ENCODE results near the gene ITGA3.

ITGA3 gene

DNA sequence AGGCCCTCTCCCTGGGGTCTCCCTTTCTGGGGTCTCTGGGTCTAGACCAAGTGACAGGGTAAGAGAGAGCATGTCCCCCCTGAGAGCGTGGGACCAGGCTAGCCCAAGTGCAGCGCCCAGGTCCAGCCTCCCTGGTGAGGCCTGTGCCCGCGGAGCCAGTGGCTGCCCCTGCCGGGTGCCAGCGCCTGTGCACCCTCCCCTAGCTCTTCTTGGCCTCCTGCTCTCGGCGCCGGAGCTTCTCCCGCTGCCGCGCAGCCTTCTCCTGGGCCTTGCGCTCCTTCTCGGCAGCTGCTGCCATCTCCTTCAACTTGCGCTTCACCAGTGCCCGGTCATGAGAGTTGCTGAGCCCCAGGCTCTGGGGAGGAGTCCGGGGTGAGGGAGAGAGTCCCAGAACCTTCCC lies 56.8 kb downstream of the ITGA3 start:
- no peak for DNase-seq

DNA sequence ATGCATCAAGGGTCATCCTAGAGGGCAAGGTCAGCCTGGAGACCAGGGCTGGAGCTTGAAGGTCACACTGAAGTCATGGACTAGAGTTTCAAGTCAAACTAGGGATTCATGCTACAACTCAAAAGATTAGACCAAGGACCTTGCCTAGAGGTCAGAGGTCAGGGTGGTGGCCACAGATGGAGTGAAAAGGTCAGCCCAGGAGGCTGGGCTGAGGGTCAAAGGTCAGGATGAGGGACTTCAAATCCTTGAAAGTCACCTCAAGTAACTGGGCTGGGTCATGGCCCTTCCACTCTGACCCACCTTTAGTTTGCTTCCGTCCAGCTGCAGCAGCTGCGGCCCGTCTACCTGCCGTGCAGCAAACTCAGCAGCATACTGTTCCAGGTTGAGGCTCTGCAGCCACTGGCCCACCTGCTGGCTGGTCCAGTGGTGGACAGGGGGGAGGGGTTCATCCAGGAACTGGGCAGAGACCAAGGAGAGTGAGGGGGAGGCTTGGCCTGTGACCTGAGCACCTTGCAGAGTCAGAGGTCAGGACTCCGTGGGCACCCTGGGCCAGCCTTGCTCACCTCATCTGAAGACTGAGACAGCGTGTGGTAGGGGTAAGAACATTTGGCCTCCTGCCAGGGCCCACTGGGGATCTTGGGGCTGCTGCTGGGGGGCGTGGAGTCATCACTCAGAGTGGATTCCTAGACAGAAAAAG lies 57.9 kb downstream of the ITGA3 start:
- DNase-seq, result no peak

DNA sequence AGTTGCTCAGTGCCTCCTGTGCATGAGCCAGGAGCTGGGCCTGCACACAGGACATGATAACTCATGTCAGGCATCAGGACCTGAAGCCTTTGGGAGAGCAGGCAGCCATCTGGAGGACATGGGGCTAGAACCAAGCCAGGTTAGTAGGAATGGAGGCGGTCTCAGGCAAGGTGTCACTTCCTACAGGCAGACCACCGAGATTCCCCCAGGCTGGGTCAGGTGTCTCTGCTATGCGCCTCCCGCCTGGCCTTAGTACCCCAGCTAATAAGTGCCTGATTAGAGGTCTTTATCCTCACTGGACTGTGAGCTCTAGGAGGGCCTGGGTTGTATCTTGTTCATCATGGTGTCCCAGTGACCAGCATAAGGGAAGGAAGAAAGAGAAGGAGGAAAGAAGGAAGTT lies 58.5 kb downstream of the ITGA3 start:
- no peak for DNase-seq

DNA sequence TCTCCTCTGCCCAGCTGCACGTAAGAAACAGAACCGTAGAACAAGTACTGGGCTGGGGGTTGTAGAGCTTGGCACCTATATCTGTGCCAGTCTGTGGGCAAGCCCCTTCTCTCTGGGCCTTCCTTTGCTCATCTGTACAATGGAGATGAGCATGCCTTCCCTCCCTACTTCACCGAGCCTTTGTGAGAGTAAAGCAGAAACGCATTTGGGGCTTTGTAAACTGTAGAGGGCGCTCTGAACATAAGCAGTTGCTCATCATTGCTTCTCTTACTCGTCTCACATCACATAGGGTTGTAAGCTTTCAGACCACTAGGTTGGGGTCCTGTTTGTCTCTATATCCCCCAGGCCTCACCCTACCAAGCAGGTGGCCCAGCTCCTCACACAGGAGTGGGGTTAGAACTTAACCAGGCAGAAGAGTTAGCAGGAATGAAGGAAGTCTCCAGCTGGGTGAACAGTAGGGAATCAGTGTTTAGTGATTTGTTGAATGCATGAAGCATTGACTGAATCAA lies 59.0 kb downstream of the ITGA3 start:
- no peak for DNase-seq

DNA sequence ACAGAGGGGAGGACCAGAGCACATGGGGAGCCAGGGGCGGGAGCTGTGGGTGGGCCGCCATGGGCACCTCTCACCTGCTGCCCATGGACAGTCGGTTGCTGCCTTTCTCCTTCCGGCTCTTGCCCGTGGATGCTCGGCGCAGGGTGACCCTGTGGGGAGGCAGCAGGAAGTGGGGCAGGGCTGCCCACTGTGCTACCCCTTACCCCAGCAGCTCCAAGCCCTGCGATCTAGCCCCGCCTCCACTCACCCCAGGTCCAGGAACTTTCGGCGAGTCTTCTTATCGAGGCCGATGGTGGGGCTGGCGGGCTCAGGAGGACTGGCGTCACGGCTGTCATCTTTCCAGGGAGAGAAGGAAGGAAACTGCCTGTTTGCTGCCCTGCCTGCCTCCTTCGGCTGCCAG lies 59.8 kb downstream of the ITGA3 start:
- no peak for DNase-seq

DNA sequence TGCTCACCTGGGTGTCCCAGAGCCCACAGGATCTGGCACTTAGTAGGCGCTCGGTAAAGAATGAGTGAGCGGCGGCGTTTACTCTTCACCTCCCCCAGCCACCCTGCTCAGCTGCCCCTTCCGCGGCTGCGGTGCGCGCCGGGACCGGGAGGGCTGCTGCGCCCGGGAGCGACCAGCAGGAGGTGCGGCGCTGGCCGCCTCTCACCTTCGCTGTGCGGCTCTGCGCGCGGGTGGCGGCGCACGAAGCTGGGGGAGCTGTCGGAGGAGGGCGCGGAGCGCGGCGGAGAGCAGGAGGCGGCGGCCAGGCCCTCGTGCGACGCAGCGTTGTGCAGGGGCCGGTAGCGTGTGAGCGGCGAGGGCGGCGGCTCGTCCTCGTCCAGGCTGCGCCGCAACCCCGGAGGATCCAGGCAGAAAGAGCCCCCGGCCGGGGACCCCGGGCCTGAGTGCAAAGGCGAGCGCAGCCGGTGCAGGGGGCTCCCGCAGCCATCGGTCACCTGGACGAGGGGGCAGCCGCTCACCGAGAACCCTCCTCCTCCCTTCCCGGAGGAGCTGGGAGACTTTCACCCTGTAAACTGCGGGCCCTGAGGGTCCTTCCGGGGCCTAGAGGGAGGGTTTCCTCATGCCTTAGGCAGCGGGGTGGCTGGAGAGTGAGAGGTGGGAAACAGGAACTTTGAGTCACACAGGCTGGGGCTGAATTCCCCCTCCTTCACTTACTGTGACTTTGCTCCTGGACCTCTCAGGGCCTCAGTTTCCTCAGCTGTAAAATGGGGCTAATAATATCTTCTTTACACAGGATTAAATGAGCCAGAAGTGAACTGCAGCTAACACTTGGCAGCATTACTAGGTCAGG lies 61.5 kb downstream of the ITGA3 start:
- peak; percentile 83 for DNase-seq

DNA sequence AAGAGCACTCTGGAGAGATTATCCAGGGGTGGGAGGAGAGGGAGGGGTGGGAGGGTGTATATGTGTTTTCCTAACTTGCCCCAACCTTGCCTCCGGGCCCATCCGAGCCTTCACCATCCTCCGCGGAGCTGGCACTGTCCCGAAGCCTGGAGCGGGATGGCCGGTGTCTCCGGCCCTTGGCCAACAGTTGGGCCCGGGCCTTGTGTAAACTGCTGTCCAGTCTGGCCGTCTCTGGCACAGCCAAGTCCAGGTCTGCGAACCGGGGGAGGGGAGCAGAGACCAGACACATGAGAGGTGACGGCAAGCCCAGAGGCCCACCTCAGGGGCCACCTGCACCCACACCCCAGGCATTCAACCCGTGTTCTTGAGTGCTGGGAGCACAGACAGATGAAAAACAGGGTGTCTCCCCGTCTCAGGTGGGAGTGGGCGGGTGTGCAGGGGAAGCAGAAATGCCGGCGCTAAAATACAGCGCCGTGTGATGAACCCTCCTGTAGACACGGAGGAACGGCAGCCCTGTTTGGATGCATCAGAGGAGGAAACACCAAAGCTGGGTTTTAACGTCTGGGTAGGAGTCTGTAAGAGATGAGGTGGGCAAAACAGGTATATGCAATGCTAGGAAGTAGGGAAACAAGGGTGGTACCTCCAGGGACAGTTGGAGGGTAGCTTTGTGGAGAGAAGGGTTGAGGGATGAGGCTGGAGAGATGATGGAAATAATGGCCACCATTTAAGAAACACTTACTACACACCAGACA lies 62.3 kb downstream of the ITGA3 start:
- DNase-seq, result no peak

DNA sequence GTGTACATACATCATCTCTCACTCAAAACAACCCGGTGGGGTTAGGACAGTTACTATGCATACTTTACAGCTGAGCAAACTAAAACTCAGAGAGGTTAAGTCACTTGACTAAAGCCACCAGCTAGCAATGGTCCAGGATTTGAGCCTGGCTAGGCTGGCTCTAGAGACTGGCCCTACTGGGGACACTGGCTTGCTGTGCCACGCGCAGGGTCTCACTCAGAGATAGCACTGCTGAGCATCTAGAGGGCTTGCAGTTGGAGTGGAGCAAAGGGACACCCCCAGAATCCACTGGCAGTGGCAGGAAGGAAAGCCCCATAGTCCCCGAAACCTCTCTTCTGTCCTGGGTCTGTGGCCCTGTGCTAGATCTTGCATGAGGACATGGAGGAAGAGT lies 62.9 kb downstream of the ITGA3 start:
- no peak for DNase-seq

DNA sequence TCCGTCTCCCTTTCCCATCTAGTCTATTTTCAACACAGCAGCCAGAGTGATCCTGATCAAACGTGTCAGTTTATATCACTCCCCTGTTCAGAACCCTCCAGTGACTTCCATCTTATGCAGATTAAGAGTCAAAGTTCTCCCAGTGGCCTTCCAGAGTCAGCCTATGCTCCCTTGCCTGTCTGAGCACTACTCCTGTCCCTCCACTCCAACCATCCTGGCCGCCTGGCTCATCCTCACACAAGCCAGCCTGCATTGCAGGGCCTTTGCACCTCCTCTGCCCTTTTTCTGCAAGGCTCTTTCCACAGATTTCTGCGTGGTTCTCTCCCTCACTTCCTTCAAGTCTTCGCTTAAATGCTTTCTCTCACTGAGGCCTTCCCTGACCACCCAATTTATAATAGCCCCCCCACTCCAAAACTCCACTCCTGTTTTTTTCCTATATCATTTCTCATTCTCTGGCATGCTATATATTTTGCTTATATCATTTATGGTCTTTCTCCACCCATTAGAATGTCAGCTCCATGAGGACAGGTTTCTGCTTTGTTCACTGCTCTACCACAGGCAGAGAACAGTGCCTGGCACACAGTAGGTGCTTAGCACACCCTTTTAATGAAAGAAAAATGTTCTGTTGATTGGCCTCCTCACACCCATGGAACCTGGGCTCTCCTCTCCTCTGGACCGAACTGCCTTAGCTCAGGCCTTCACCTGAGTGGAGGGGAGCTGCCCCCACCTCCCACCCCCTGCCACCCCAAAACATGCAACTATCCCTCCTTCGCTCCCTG lies 64.8 kb downstream of the ITGA3 start:
- no peak for DNase-seq

DNA sequence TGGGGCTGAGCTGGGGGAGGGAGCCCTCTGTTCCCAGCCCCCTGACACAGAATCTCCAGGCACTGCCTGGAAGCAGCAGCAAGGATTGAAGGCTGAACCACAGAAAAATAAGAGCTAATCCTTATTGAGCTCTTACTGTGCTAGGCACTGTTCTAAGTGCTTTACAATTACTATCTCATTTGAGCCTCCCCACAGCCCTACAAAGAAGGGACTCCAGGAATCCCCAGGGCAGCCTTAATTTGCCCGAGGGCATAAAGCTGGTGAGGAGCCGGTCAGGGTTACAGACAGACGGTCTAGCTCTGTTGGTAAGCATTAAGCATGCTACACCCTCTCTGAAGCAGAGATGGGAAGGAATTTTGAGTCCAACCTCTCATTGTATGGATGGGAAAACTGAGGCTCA lies 67.0 kb downstream of the ITGA3 start:
- DNase-seq, result no peak

DNA sequence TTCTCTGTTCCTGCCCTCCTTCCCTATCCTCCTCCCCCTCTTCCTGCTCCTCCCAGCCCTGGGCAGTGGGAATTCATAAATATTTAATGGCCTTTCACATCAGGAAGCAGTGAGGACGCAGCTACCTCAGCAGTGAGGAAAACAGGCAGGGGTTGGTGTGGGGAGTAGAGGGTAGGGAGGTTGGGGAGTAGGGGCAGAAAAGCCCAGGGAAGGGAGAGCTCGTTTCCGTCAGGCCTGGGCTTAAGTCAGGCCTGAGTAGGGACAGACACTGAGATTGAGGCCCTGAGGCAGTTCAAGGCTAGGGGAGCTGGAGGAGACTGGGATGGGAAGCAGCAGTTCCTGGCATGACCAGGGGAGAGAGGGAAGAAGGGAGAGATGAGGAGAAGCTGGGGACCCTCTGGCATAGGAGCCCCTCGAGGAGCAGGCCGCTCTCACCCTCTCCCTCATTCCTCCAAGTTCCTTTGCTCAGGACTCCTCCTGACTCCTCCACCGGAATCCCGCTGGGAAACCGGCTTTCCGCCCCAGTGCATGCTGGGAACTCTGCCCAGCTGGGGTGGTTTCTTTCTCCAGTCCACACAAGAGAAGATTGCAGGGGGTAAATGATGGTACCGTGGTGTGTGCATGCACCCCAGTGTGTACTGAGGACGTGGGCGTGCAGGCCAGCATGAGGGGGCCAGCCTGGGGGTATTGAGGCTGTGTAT lies 67.9 kb downstream of the ITGA3 start:
- DNase-seq, result no peak

DNA sequence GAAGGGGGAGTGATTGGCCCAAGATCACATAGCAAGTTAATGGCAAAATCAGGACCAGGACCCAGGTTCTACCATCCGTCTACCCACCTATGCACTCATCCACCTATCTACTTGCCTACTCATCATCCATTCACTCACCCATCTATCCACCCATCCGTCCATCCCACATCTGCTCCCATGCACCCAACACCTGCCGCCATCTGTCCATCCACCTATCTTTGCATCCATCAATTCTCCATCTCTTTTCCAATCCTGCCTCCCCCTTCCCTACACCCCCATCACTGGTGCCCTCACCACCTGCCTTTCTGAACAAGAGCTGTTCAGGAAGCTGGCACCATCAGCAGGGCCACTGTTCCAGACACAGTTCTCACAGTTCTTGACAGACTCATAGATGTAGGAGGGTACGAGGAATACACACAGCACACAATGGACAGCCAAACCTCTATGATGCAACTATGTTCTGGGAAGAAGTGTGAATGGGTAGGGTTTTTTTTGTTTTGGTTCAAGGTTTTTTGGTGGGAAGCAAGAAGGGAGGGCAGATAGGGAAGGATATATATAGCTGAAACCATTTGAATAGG lies 69.6 kb downstream of the ITGA3 start:
- no peak for DNase-seq

DNA sequence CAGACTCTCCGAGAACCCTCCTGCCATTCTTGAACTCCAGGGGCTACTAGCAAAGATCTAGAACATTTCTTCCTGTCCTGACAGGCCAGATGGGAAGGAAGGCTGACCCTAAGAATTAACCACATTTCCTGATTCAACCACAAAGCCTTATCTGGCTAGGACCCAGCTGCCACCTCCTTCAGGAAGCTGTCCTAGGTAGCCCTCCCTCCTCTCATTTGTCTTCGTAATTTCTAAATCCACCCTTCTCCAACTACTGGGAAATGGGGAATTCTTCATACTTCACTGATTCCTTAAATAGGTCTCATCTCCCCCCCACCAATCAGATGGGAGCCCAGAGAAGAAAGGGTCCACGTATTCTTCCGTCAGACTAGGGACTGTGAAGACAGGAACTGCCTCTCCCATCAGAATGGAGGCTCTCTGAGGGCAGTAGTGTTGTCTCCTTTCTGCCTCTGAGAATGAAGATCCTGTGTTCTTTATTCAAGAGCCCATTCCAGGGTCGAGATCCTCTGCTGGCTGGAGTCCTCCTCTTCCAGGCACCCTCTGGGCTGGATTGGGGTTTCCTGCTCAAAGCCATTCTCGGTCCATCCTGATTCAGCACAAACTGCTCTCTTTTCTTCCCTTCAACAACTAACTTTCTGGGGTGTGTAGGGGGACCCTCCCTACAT lies 71.9 kb downstream of the ITGA3 start:
- DNase-seq, result no peak

DNA sequence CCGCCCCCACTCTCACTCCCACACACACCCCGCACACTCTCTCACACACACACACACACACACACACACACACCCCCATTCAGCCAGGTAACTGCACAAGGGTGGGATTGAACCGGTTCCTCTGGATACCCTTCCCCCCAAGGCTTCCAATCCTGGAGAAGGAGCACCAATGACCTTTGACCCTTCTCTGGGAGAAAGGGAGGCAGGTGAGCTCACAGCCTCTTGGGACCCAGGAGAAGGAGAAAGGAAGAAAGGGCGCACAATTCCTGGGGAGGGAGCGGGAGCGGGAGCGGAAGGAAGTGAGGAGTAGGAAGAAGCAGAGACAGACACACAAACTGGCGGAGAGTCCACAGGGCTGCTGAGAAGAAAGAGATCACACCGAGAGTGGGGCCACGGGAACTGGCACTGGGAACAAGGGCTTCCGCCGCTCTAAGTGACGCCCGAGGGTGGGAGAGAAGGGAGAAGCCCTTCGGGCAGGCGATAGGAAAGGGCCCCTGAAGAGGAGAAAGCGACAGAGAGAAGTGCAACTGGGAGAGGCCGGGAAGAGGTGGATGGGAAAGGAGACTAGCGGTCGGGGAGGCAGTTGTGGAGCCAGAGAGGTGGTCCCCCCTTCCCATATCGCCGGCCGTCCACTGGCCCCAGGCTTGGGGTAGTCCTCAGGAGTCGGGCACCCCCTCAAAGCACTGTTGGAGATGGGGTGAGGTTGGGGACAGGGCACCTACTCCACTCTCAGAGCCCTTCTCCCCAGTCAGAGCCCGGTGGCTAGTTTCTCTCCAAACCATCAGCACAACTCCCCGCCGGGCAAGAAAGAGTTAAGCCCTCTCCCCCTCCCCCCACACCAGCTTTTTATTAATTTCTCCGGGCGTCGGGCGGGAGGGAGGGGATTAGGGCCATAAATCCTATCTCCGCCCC lies 72.8 kb downstream of the ITGA3 start:
- no peak for DNase-seq

DNA sequence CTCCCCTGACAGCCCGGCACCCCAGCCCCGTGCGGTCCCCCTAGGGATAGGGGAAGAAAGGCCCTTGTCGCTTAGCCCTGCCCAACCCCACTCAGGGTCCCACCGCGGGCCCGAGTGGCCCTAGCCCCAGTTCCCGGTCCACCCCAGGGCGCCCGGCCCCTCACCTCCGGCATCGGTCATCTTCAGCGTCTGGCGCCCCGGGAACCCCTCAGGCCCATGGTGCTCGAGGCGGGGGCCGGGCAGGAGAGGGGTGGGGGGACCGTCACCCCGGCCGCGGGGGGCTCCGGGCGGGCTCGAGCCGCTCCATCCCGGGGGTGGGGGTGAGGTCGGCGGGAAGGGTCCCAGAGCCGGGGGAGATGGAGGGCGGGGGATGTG lies 73.4 kb downstream of the ITGA3 start:
- no peak for DNase-seq

DNA sequence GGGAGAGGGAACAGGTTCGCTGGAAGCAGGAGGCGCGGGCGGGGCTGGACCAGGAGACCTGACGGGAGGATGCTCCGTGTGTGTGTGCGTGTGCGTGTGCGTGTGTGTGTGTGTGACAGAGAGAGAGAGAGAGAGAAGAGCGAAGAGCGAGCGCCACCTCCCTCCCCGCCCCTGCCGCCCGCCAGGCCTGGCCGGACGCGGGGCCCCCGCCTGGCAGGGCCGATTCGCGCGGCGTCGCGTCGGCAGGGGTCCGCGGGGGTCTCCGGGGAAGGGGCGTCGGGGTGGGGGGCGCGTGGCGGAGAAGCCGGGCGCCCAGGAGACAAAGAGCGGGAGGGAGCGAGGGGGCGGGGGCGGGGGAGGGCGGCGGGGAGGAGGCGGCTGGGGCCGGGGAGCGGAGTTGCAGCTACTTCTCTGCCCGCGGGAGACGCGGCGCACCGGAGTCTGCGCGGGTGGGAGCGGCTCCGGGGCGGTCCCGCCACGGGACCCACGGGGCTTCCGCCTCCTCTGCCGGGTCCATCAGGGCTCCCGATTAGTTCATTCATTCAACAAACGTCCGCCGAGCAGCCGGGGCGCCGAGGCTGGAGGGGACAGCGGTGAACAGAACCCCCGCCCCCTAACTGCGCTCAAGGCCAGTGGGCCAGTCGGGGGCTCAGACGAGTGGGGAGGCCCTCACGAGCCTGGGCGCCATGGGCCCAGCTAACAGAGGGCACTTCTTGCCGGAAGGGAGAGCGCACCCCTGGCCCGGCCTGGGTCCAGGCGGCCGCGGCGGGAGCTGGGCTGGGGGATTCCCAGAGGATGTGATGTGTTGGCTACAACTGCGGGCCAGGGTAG lies 74.0 kb downstream of the ITGA3 start, which contains the start of gene SAMD14:
SAMD14 (minus strand) TSS at position 433 of the 831 bp plus-strand sequence. CDS start 5,201 bp downstream, outside the sequence.
- peak; percentile 68 for DNase-seq

DNA sequence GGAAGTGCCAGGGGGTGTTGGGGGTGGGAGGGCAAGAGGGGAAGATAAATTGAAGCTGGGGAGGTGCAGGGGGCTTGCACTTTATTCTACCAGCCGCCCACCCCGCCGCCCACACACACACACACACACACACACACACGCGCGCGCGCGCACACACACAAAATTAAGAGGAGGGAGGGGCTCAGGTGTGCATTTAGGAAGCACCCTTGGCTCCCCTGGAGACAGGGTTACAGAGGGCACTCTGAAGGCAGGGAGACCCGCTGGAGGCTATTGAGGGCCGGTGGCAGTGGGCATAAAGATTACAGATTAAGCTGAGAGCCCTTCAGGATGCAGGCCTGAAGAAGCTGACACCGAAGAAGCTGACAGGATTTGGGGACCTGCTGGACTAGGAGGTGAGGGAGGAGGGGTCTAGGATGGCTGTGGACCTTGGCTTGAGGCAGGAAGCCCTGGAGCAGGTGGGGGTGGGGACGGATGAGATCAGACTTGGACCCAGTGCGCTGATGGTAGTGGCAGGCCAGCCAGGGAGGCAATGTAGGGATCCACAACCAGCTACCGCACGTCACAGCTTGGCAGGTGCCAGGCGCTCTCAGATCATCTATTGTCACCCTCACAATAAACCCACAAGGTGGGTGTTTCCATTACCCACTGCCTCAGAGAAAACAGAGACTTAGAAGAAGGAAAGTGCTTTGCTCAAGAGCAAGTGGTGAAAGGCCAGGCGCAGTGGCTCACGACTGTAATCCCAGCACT lies 74.8 kb downstream of the ITGA3 start:
- no peak for DNase-seq

DNA sequence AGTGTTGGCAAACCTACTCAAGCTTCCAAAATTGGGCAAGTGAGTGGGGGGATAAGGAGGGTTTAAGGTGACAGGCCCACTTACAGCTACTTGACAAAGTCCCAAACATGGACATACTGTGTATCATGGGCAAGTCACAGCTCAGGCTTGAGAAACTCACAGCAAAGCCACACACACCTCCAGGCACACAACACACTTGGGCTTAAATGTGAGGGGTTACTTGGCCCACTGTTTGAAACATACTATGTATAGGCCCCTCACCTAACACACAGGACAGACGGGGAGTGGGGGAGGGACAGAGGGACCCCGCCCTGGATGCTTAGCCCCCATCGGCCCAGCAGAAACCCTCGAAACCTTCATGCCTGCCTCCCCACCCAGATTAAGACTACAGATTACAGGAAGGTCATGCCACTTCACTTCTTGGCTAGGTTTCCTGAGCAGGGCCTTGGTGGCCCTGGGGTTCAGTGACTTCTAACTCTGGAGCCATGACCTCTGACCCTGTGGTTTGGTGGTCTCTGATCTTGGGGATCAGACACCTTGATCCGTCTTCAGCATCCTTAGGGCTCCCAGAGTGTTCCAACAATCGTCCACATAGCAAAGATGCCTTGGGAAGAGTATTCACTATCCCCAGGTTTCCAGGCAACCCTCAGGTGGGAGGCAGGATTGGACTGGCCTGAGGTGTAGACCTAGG lies 76.3 kb downstream of the ITGA3 start:
- no peak for DNase-seq

Measured in activated CD8-positive, alpha-beta memory T cell treated with anti-CD3 and anti-CD28 coated beads for 24 hours (primary cell).